ENCODE results near the gene KMT2C.
"Not testable (repeated sequence)": the region's sequence is repeated elsewhere in the genome, so short reads cannot be mapped to it uniquely, and the experiment has no call there.

KMT2C gene

GRCh38 chr7:152363798-152364197 lies 72.0 kb downstream of the KMT2C start:
- DNase-seq (ENCODE audit: low read depth in 1 of 2, low spot score in 1 of 2): no peak

GRCh38 chr7:152362128-152362926 lies 73.5 kb downstream of the KMT2C start:
- no peak for DNase-seq (ENCODE audit: low read depth in 1 of 2, low spot score in 1 of 2)

GRCh38 chr7:152355474-152356057 lies 80.2 kb downstream of the KMT2C start:
- no peak for DNase-seq (ENCODE audit: low read depth in 1 of 2, low spot score in 1 of 2)

GRCh38 chr7:152354061-152354460 lies 81.7 kb downstream of the KMT2C start:
- no peak for DNase-seq (ENCODE audit: low read depth in 1 of 2, low spot score in 1 of 2)

- not testable (repeated sequence) for DNase-seq (ENCODE audit: low read depth in 1 of 2, low spot score in 1 of 2)
Observed at GRCh38 chr7:152353281-152353680, 82.5 kb downstream of the KMT2C start.

- DNase-seq (ENCODE audit: low read depth in 1 of 2, low spot score in 1 of 2): not testable (repeated sequence)
Observed at GRCh38 chr7:152351747-152352146, 84.1 kb downstream of the KMT2C start.

GRCh38 chr7:152351168-152351567 lies 84.6 kb downstream of the KMT2C start:
- no peak for DNase-seq (ENCODE audit: low read depth in 1 of 2, low spot score in 1 of 2)

GRCh38 chr7:152347888-152348287 lies 87.9 kb downstream of the KMT2C start:
- DNase-seq (ENCODE audit: low read depth in 1 of 2, low spot score in 1 of 2): no peak

GRCh38 chr7:152344253-152344652 lies 91.5 kb downstream of the KMT2C start:
- no peak for DNase-seq (ENCODE audit: low read depth in 1 of 2, low spot score in 1 of 2)

- DNase-seq (ENCODE audit: low read depth in 1 of 2, low spot score in 1 of 2): no peak
Observed at GRCh38 chr7:152342796-152343195, 93.0 kb downstream of the KMT2C start.

GRCh38 chr7:152341914-152342236 lies 93.9 kb downstream of the KMT2C start:
- no peak for DNase-seq (ENCODE audit: low read depth in 1 of 2, low spot score in 1 of 2)

- no peak for DNase-seq (ENCODE audit: low read depth in 1 of 2, low spot score in 1 of 2)
Observed at GRCh38 chr7:152341039-152341913, 94.5 kb downstream of the KMT2C start.

- no peak for DNase-seq (ENCODE audit: low read depth in 1 of 2, low spot score in 1 of 2)
Observed at GRCh38 chr7:152340161-152340560, 95.6 kb downstream of the KMT2C start.

GRCh38 chr7:152338561-152338960 lies 97.2 kb downstream of the KMT2C start:
- no peak for DNase-seq (ENCODE audit: low read depth in 1 of 2, low spot score in 1 of 2)

- no peak for DNase-seq (ENCODE audit: low read depth in 1 of 2, low spot score in 1 of 2)
Observed at GRCh38 chr7:152336754-152337368, 98.9 kb downstream of the KMT2C start.

- no peak for DNase-seq (ENCODE audit: low read depth in 1 of 2, low spot score in 1 of 2)
Observed at GRCh38 chr7:152335900-152336571, 99.8 kb downstream of the KMT2C start.

- DNase-seq (ENCODE audit: low read depth in 1 of 2, low spot score in 1 of 2): no peak
Observed at GRCh38 chr7:152333134-152333533, 102.7 kb downstream of the KMT2C start.

GRCh38 chr7:152330827-152331226 lies 105.0 kb downstream of the KMT2C start:
- no peak for DNase-seq (ENCODE audit: low read depth in 1 of 2, low spot score in 1 of 2)

- no peak for DNase-seq (ENCODE audit: low read depth in 1 of 2, low spot score in 1 of 2)
Observed at GRCh38 chr7:152329469-152329868, 106.3 kb downstream of the KMT2C start.

GRCh38 chr7:152328234-152328633 lies 107.6 kb downstream of the KMT2C start:
- no peak for DNase-seq (ENCODE audit: low read depth in 1 of 2, low spot score in 1 of 2)

- no peak for DNase-seq (ENCODE audit: low read depth in 1 of 2, low spot score in 1 of 2)
Observed at GRCh38 chr7:152315845-152316244, 120.0 kb downstream of the KMT2C start.
